Measurements from ENCODE around the gene SURF4. TPM values are rescaled to one million over a fixed set of nuclear protein-coding genes. Genes with fewer than 3 reads are reported as not detected.

The SURF4 gene
- 382 and 497 TPM in 2 replicates for total RNA-seq

GRCh38 chr9:133375724-133376654, at the start of gene SURF4, which contains the start of gene STKLD1:
Gene SURF4 (minus strand): TSS chr9:133376060. CDS start chr9:133375969, 91 bp downstream.
Gene STKLD1 (plus strand): TSS chr9:133376366. CDS start chr9:133376474, 108 bp downstream.

GRCh38 chr9:133421615-133422542, 46.0 kb upstream of the SURF4 start, which contains the start of gene ADAMTS13:
Gene ADAMTS13 (plus strand): TSS chr9:133422367. CDS start chr9:133422444, 77 bp downstream.

GRCh38 chr9:133417541-133418461, 41.9 kb upstream of the SURF4 start, which contains the start of gene REXO4:
Gene REXO4 (minus strand): TSS chr9:133418010. CDS start chr9:133417844, 166 bp downstream.

DNA sequence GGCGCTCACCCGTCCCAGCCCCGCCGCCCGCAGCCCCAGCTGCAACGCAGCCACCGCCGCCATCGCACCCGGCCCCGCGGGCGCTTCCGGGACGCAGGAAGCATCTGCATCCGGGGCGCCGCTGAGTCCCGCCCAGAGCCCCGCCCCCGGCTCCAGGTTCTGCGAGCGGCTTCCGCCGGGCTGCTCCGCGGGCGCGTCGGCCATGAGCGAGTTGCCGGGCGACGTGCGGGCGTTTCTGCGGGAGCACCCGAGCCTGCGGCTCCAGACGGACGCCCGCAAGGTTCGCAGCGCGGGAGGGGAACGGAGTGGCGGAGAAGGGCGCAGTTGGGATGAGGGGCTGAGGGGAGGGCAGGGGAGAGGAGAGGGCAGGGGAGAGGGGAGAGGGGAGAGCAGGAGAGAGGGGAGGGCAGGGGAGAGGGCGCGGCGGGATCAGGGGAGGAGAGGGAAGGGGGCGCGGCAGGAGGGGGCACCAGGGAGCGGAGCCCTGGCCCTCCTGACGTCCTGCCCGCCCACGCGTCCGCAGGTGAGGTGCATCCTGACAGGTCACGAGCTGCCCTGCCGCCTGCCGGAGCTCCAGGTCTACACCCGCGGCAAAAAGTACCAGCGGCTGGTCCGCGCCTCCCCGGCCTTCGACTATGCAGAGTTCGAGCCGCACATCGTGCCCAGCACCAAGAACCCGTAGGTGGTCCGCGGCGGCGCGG, 19.3 kb downstream of the SURF4 start, which contains the start of the genes SURF1 and SURF2:
Gene SURF1 (minus strand): TSS at position 97 of the 701 bp plus-strand sequence. CDS start 34 bp downstream, at position 63.
Gene SURF2 (plus strand): TSS at position 160 of the 701 bp plus-strand sequence. CDS start 43 bp downstream, at position 203.

GRCh38 chr9:133347985-133348717, 27.7 kb downstream of the SURF4 start, which contains the start of the genes MED22 and RPL7A:
Gene MED22 (minus strand): TSS chr9:133348131. CDS start chr9:133346662, 1,469 bp downstream.
Gene RPL7A (plus strand): TSS chr9:133348218. CDS start chr9:133348244, 26 bp downstream.

GRCh38 chr9:133335924-133336811, 39.7 kb downstream of the SURF4 start, which contains the start of gene SURF6:
Gene SURF6 (minus strand): TSS chr9:133336188. CDS start chr9:133336132, 56 bp downstream.

Other genes starting within 250 kb of the SURF4 start
- gene GBGT1, start 212.1 kb downstream of the SURF4 start, total RNA-seq = 3.5 and 3.8 TPM in 2 replicates
- gene OBP2B, start 166.8 kb downstream of the SURF4 start, total RNA-seq = not detected in 2 replicates
- gene ABO, start 100.9 kb downstream of the SURF4 start, total RNA-seq = not detected in 2 replicates
- 7.5 and 12.2 TPM in 2 replicates for gene SURF6, start 39.9 kb downstream of the SURF4 start, total RNA-seq
- 14.5 and 14.8 TPM in 2 replicates for gene MED22, start 27.9 kb downstream of the SURF4 start, total RNA-seq
- gene RPL7A, start 27.8 kb downstream of the SURF4 start, total RNA-seq = 2,146 and 2,339 TPM in 2 replicates
- 22.7 and 36.2 TPM in 2 replicates for gene SURF1, start 19.6 kb downstream of the SURF4 start, total RNA-seq
- gene SURF2, start 19.5 kb downstream of the SURF4 start, total RNA-seq = 13.9 and 21.3 TPM in 2 replicates
- gene STKLD1, start 306 bp upstream of the SURF4 start, total RNA-seq = 0.44 and 0.79 TPM in 2 replicates
- 11.9 and 16.8 TPM in 2 replicates for gene REXO4, start 42.0 kb upstream of the SURF4 start, total RNA-seq
- 1.8 and 2.0 TPM in 2 replicates for gene ADAMTS13, start 46.3 kb upstream of the SURF4 start, total RNA-seq
- 7.1 and 10.6 TPM in 2 replicates for gene CACFD1, start 83.9 kb upstream of the SURF4 start, total RNA-seq
- gene SLC2A6, start 103.0 kb upstream of the SURF4 start, total RNA-seq = 12.1 and 14.3 TPM in 2 replicates
- not detected in 2 replicates for gene MYMK, start 148.9 kb upstream of the SURF4 start, total RNA-seq
- 0.06 and 0.79 TPM in 2 replicates for gene ADAMTSL2, start 158.6 kb upstream of the SURF4 start, total RNA-seq
- gene FAM163B, start 233.3 kb upstream of the SURF4 start, total RNA-seq = not detected in 2 replicates

All from aortic smooth muscle cell (primary cell).